Activated gamma-delta T cell treated with anti-CD3 and anti-CD28 coated beads, Interleukin-2, amount 50 U/mL, for 16 hours (primary cell): Measurements from ENCODE around the gene PLCL2.
"Not testable (repeated sequence)": the region's sequence is repeated elsewhere in the genome, so short reads cannot be mapped to it uniquely, and the experiment has no call there.

Source experiments
- DNase-seq: peaks from one replicate; pipeline ENCODE4 v3.0.0-alpha.2; 2020; ENCODE audit warnings: low read depth

PLCL2 gene

DNA sequence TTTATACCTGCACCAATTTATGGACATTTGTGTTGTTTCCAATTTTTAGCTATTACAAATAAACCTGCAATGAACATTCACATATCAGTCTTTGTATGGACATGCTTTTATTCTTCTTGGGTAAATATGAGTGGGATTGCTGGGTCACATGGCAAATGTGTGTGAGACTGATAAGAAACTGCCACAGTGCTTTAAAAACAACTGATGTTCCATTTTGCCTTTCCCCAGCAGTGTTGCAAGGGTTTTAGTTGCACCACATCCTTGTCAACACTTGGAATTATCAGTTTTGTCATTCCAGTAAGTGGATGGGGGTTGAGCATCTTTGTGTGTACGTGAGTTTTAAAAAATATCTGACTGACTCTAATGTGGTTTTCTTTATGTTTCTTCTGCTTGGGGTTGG lies 191.2 kb downstream of the PLCL2 start:
- DNase-seq = no peak

- DNase-seq = no peak
Measured at GRCh38 chr3:17076940-17077605, 192.3 kb downstream of the PLCL2 start.

DNA sequence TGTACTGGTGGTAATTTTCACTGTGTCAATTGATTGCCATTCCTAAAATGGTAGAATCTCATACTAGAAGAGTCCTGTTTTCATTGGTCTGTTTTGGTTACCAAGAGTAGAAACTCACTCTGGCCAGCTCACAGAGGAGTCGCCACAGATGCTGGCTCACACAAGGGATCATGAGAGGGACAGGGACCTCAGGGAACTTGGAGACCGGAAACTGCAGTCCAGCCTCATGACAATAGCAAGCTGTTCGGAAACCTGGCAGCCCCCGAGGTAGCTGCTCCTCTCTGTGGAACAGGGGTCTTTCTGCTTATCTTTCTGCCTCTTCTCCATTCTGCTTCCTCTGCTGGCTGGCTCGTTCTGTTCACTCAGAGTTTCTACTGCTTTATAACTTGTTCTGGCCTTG lies 192.9 kb downstream of the PLCL2 start:
- no peak for DNase-seq

DNA sequence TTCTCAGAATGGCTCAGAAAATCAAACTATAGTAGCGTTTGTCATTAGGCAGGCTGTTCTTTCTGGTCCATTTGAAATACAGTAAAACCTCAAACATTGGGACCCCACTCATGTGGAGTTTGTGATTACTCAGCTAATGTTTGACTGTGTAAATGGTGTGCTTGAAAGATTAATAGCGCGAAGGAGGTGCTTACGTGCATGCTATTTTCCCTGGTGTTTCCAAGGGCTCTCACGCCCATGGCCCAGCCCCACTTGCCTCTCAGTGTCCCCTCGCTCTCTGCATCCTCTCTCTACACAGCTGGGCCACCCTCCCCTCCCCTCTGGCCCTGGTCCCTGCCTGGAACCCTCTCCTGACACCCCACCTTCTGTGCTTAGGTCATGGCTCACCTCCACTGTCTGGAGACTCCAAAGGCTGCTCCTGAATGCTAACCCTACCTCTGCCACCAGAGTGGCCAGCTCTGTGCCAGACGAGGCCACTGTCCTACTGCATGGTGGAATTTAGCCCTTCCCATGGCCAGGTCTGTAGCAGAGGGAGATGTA lies 194.2 kb downstream of the PLCL2 start:
- DNase-seq = no peak

DNA sequence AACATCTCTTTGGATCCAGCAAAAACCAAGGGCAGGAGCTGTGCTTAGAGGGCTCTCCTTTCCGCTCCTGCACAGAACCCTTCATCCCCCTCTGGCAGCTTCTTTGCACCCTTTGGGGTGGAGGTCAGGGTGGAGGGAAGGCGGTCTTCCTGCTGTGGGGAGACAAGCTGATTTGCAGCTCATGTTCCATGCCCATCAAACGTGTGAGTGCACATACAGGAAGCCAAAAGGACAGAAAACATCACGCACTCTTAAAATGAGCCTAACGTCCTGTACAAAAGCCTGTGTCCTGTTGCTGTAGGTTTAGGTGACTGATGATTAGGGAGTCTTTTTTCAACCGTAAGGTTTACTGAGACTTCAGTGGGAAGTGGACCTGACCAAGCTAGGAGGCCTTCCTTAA lies 195.2 kb downstream of the PLCL2 start:
- no peak for DNase-seq

DNA sequence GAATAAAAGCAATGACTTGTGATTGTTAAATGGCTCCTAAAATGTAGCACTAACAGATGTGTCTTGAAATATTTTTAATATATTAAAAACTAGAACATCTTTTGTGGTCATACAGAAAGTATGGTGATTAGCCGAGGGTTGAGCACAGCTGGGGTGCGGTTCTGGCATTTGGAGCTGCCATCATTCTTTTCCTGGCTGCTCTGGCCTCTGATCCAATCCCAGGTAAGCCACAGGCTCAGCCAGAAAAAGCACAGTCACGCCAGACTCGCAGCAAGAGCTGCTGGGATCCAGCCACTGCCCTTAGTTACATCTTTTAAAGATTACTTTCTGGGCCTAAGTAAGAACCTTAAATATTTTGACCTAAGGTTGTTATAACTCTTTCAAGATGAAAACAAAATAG lies 196.8 kb downstream of the PLCL2 start:
- no peak for DNase-seq

GRCh38 chr3:17087509-17087908 lies 202.8 kb downstream of the PLCL2 start:
- no peak for DNase-seq

DNA sequence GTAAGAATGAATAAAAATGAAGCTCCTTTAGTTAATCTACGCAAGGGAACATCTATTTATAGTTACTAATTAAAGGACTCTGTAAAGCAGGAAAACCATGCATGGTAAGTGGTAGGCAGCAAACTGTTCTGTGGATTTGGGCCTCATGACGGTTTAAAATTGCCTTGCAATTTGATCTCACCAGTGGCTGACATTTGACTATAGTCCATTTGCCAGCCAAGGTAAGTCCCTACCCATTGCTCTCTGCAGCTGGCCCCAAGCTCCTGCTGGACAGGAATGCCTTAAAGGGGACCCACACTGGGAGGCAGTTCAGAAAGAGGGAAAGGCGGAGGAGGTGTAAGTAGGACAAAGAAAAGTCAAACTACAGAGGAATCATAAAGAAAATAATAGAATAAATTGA lies 203.3 kb downstream of the PLCL2 start:
- DNase-seq = no peak

GRCh38 chr3:17088602-17089313 lies 204.0 kb downstream of the PLCL2 start:
- DNase-seq = peak; percentile 45

- no peak for DNase-seq
Measured at GRCh38 chr3:17089314-17089700, 204.6 kb downstream of the PLCL2 start.

GRCh38 chr3:17090280-17090983 lies 205.7 kb downstream of the PLCL2 start:
- DNase-seq = no peak

GRCh38 chr3:17091910-17092582 lies 207.3 kb downstream of the PLCL2 start:
- no peak for DNase-seq

GRCh38 chr3:17092583-17092933 lies 207.8 kb downstream of the PLCL2 start:
- no peak for DNase-seq

DNA sequence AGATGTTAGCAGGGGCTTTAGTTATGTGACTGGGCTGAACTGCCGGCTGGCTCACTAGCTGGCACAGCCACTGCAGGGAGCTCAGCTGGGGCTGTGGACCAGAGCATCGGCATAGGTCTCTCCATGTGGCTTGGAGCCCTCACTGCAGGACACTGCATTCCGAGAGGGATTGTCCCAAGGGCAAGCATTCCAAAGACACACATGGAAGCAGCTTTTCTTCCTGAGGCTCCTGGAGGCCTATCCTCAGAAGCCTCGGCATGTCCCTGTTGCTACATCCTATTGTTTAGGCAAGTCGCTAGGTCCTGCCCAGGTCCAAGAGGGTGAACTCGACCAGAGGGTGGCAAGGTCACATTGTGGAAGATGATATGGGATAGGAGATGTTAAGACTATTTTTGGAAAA lies 209.8 kb downstream of the PLCL2 start:
- DNase-seq = no peak

DNA sequence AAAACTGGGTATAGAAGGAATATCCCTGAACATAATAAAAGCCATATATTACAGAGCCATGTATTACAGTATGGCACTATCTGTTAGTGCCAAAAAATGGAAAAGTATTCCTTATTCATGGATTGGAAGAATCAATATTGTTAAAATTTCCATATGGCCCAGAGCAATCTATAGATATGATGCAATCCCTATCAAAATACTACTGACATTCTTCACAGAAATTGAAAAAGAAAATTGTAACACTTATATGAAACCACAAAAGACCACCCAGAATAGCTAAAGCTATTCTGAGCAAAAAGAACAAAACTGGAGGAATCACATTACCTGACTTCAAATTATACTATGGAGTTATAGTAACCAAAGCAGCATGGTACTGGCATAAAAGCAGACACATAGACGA lies 218.8 kb downstream of the PLCL2 start:
- no peak for DNase-seq

DNA sequence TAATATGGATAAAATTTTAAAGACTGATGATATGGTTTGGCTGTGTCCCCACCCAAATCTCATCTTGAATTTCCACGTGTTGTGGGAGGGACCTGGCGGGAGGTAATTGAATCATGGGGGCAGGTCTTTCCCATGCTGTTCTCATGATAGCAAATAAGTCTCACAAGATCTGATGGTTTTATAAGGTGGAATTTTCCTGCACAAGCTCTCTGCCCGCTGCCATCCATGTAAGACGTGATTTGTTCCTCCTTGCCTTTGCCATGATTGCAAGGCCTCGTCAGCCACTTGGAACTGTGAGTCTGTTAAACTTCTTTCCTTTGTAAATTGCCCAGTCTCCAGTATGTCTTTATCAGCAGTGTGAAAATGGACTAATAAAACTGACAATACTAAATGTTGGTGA lies 222.0 kb downstream of the PLCL2 start:
- DNase-seq = not testable (repeated sequence)

DNA sequence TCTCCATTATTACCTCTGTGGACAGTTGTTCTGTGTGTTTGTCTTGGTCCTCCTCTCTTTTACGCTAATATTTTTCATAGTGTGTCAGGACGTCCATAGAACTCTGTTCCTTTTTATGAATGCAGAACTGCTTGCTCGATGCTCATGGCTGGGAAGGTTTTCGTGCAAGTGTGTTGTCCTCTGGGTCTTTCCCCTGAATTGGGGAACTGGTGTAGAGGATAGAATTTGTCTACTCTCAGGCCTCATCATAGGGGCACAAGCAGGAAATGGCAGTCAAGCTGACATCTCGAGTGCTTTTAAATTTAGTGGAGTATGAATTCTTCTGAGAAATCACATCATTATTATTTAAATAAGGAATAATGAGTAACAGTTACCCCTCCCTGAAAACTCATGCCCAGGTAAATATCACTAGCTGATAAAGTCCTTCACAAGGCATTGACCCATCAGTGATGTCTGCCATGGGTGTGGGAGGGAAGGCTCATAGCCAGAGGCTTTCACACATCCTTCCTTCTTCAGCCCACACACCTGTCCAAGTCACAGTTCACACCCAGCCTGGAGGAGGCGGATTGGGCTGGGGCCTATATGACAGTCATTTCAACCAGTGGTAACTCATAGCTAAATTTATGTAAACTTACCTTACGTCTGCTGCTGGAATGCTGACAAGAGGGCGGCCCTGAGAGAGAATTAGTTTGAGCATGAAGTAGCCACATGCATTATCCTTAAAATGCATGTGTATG lies 226.1 kb downstream of the PLCL2 start:
- no peak for DNase-seq

- DNase-seq = no peak
Measured at GRCh38 chr3:17111586-17111985, 226.8 kb downstream of the PLCL2 start.

DNA sequence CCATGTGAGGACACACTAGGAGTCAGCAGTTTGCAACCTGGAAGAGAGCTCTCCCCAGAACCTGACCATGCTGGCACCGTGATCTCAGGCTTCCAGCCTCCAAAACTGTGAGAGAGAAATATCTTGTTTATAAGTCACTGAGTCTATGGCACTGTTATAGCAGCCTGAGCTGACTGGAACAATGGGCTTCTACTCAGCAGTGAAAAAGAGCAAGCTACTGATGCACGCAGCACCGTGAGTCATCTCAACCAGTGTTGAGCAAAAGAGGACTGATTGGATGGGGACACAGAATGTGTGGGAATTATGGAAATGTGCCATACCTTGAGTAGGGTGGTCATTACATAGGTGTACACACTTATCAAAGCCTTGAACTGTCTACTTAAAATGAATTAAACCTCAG lies 230.4 kb downstream of the PLCL2 start:
- no peak for DNase-seq

GRCh38 chr3:17116007-17116600 lies 231.3 kb downstream of the PLCL2 start:
- no peak for DNase-seq

DNA sequence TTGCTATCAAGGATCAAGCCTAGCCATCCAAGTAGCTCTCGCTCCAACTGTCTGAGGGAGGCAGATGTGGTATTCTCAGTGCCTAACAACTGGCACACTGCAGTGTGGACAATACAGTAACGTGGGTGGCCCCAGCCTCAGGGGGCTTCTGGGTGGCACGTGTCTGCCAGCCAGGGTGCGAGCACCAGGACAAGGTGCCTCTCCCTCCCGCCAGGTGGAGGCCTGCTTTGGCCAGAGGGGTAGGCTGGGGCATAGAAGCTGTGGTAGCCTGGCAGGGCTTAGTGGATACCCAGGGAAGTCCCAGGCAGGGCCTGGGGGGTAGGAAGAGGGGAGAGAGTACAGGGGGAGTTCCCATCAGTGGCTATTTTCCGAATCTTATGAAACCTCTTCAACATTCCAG lies 234.0 kb downstream of the PLCL2 start:
- DNase-seq = no peak
